Transverse colon (tissue), 4 donors: Measurements from ENCODE around the gene PLCD3.
A peak's percentile ranks its signal among the peaks of the same experiment; 100 is the strongest.

Experiments used
- POLR2AphosphoS5 ChIP-seq, 3 donors: sonication (generic); formaldehyde crosslinking; IDR thresholded peaks; one replicate each; pipeline ENCODE4 v1.6.1; 2016; ENCODE audit warnings: antibody characterized with exemption in 3 of 3
- TF ChIP-seq, protein P1 (sequence below), 5 experiments: fragments of 200-600 bp in 3 of 5; fragments of 450-650 bp in 2 of 5; sonication (generic) in 3 of 5; IDR thresholded peaks; 1 replicate in 2 of 5; 2 replicates in 3 of 5; pipeline ENCODE4 v1.5.1; 2016 to 2017; ENCODE audit warnings: antibody characterized with exemption in 5 of 5, inconsistent platforms in 3 of 5, mild to moderate bottlenecking in 2 of 5, moderate library complexity in 1 of 5

DNA sequence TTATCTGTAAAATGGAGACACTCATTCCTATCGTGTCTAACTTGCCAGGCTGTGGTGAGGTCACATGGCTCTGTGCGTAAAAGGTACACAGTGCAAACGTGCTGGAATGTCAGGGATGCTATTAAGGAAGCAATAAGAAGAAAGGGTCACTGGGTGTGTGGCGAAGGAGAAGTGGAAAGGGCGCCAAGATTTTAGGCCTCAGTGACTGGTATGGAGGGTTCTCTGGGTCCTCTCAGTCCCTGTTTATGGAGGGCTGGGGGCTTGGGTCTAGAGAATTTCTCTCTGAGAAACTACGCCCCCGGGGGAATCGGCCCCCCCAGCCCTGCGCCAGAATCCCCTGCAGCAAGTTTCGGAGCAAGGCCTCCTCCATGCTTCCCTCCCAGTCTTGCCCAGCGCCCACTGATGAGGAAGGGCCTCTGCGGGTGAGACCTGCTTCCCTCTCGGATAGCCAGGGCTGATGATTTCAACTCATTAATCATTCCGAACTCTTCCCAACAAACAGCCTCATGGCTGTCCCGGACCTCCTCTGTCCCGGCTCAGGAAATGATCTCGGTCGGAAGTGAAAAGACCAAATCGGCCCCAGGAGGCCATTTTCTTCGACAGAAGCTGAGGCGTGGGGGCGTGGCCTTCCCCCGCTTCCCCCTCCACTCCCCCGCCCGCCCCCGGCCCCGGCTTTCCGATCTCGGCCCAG lies 14.7 kb upstream of the PLCD3 start:
- TF ChIP-seq POLR2AphosphoS5 (IDR thresholded peaks at IDR 0.05) = peak; percentile 40 to 72 (median 67)
- TF ChIP-seq, protein P1, sequence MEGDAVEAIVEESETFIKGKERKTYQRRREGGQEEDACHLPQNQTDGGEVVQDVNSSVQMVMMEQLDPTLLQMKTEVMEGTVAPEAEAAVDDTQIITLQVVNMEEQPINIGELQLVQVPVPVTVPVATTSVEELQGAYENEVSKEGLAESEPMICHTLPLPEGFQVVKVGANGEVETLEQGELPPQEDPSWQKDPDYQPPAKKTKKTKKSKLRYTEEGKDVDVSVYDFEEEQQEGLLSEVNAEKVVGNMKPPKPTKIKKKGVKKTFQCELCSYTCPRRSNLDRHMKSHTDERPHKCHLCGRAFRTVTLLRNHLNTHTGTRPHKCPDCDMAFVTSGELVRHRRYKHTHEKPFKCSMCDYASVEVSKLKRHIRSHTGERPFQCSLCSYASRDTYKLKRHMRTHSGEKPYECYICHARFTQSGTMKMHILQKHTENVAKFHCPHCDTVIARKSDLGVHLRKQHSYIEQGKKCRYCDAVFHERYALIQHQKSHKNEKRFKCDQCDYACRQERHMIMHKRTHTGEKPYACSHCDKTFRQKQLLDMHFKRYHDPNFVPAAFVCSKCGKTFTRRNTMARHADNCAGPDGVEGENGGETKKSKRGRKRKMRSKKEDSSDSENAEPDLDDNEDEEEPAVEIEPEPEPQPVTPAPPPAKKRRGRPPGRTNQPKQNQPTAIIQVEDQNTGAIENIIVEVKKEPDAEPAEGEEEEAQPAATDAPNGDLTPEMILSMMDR (IDR thresholded peaks at IDR 0.05) = no peak
